ENCODE measurements around the gene NPRL2. TPM values are rescaled to one million over a fixed set of nuclear protein-coding genes. Genes with fewer than 3 reads are reported as not detected.

Gene NPRL2
- total and polyA plus RNA-seq, 5 experiments from 2014 or later, result 36.2 to 63.8 (median 45.3) TPM

DNA sequence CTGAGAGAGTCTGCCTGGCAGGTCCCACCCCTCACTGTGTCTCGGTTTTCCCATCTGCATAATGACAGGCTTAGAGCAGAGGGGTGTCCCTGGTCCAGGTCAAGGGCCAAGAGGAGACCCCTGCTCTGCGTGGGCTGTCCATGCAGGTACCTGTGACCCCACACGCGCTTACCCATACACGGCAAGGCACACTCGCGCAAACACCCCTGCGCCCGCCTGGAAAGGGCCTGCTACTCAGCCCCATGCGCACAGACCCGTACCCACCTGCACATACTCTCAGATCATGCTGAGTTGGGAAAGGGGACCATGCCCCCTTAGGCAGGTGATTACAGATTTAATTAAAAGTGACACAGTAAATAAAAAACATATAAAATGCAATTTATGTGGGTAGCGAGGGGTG lies 32.1 kb upstream of the NPRL2 start:
- Mint-ChIP-seq H3K4me3 (no peak overlapping the region), H3K27ac (no peak overlapping the region), H3K27me3 (no peaks in the 10 kb centered on the region), H3K4me1 (peaks cover 0 to 5% (median 0%) of the 10 kb centered on the region in 4 donors), H3K9me3 (no peaks in the 10 kb centered on the region), H3K36me3 (no peaks in the 10 kb centered on the region)
- ATAC-seq, result no peak
- DNase-seq, result no peak
- POLR2A ChIA-PET, result no interaction called here

DNA sequence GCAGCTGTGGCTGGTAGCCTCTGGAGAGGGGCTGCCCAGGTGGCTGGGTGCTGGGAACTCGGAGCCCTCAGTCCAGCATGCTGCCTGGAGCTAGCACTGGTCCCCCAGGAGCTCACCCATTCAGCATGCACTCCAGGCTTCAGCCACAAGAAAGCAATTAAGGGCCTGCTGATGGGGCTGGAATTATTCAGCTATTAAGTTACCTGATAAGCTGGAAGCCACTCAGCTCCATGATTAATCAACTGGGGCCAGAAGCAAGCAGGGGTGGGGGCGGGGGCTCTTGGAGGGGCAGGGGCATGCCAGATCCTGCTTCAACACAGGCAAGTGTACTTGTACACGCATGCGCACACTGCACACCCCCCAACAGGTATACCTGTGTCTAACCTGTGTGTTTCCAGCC lies 30.8 kb upstream of the NPRL2 start:
- Mint-ChIP-seq H3K27me3 (no peaks in the 10 kb centered on the region), H3K4me1 (peaks cover 0 to 5% (median 0%) of the 10 kb centered on the region in 4 donors), H3K9me3 (no peaks in the 10 kb centered on the region), H3K4me3 (no peak overlapping the region), H3K36me3 (no peaks in the 10 kb centered on the region), H3K27ac (peak overlapping the region in 1 of 10 donors; percentile 43)
- POLR2A ChIA-PET, result no interaction called here
- ATAC-seq, result no peak
- DNase-seq, result no peak

DNA sequence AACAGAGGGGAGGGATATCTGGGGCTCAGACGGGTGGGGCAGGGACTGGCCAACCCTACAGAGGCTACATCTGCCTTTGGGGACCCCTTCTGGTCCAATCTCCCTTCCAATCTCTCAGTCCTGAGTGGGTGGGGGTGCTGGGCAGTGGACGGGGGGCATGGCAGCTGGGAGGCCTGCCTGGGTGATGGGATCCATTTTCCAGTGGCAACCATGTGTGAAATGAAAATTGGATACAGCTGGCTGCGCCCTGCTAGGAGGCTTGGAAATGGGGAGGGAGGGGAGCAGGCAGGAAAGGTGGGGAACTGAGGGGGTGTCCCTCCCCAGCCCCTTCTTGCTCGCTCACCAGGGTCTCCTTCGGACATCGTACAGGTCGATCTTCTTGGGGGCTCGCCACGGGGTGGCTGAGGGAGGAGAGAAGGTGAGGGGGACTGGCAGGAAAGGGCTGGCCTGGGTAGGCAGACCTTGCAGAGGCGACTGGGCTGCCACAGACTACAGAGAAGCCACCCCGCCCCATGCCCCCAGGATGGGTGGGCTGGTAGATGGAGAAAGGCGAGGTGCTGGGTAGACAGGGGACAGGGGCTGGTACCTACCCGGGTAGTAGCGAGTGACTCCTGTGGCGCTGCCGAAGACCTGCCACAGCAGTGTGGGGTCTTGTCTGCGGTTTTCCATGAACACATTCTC lies 30.0 kb upstream of the NPRL2 start:
- peaks cover 0 to 5% (median 0%) of the 10 kb centered on the region in 4 donors for H3K4me1 Mint-ChIP-seq
- no peaks in the 10 kb centered on the region for H3K36me3 Mint-ChIP-seq
- no peak for DNase-seq
- no peak overlapping the region for H3K27ac Mint-ChIP-seq
- no peak for ATAC-seq
- no peaks in the 10 kb centered on the region for H3K9me3 Mint-ChIP-seq
- POLR2A ChIA-PET, result no interaction called here
- H3K4me3 Mint-ChIP-seq, result no peak overlapping the region
- H3K27me3 Mint-ChIP-seq, result no peaks in the 10 kb centered on the region

DNA sequence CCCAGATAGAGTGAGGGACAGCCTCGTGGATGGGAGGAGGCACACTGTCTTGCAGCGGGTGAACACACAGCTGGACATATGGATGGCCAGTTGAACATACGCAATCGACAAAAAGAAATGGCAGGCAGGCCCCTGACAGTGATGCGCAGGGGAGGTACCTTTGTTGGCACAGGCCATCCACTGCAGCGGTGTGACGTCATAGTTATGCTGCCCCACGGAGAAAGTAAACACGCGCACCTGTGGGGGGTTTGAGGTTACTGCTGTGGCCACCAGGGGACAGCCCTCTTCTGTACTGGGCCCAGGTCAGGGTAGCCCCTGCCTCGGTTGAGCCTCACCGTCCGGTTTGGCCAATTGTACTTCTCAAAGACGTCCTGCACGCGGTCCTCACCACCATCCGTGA lies 28.2 kb upstream of the NPRL2 start:
- POLR2A ChIA-PET, result no interaction called here
- H3K4me3 Mint-ChIP-seq, result no peak overlapping the region
- DNase-seq (no peak), ATAC-seq (no peak)
- H3K27ac Mint-ChIP-seq, result no peak overlapping the region
- H3K4me1 Mint-ChIP-seq, result peaks cover 0 to 3% (median 1%) of the 10 kb centered on the region in 4 donors
- H3K9me3 Mint-ChIP-seq, result no peaks in the 10 kb centered on the region
- H3K27me3 Mint-ChIP-seq, result no peaks in the 10 kb centered on the region
- H3K36me3 Mint-ChIP-seq, result no peaks in the 10 kb centered on the region

DNA sequence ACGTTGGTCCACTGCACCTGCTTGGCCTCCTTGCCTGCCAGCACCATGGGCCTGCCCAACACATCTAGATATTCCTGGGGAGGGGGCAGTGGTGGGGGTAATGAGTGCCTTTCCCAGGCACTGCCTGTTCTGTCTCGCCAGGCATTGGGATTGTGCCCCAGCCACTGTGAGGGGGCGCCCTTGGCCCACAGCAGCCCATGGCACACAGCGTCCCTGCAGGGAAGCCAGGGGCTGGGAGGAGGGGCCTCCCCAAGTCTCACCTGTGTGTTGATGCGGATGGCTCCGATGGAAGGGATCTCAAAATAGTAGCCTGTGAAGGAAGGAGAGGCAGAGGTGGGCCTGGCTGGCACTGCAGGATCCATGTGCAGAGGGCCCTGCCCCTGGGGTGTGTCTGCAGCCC lies 27.4 kb upstream of the NPRL2 start:
- Mint-ChIP-seq H3K36me3 (no peaks in the 10 kb centered on the region), H3K27me3 (no peaks in the 10 kb centered on the region), H3K4me3 (no peak overlapping the region), H3K4me1 (peaks cover 3 to 9% (median 4%) of the 10 kb centered on the region in 4 donors), H3K9me3 (no peaks in the 10 kb centered on the region), H3K27ac (no peak overlapping the region)
- no peak for DNase-seq
- ATAC-seq, result no peak
- POLR2A ChIA-PET, result no interaction called here

DNA sequence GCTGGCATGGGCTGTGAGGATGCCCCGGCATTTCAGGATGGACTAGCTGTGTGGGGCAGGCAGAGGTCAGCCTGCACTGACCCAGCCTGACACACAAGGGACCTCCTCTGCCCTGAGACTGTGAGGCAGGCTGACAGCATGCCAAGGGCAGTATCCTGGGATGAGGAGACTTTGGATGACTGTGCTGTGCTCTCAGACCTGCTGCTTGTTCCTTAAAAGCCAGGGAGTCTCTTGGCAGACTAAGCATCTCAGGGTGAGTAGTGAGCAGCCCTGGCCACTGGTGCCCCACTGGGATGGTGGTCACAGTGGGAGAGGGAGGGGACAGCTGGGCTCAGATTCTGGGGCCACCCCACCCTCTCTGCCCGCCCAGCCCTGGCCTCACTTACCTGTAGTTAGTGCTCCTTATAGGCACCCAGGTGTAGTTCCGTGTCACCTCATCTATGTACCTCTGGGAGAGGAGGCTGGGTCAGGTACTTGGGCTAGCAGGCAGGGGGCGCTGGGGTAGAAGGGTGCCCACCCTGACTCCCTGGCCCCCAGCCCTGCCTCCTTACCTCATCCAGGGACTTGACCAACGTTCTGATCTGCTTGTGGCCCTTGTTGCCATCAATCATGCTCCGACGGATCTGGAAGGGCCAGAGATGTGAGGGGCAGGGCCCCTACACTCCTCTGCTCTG lies 24.8 kb upstream of the NPRL2 start:
- Mint-ChIP-seq H3K36me3 (no peaks in the 10 kb centered on the region), H3K27ac (peak overlapping the region in 2 of 10 donors; percentile 21 to 87), H3K27me3 (no peaks in the 10 kb centered on the region), H3K4me1 (peaks cover 12 to 34% (median 15%) of the 10 kb centered on the region in 4 donors), H3K4me3 (no peak overlapping the region), H3K9me3 (no peaks in the 10 kb centered on the region)
- ATAC-seq (no peak), DNase-seq (no peak)
- POLR2A ChIA-PET, result no interaction called here

DNA sequence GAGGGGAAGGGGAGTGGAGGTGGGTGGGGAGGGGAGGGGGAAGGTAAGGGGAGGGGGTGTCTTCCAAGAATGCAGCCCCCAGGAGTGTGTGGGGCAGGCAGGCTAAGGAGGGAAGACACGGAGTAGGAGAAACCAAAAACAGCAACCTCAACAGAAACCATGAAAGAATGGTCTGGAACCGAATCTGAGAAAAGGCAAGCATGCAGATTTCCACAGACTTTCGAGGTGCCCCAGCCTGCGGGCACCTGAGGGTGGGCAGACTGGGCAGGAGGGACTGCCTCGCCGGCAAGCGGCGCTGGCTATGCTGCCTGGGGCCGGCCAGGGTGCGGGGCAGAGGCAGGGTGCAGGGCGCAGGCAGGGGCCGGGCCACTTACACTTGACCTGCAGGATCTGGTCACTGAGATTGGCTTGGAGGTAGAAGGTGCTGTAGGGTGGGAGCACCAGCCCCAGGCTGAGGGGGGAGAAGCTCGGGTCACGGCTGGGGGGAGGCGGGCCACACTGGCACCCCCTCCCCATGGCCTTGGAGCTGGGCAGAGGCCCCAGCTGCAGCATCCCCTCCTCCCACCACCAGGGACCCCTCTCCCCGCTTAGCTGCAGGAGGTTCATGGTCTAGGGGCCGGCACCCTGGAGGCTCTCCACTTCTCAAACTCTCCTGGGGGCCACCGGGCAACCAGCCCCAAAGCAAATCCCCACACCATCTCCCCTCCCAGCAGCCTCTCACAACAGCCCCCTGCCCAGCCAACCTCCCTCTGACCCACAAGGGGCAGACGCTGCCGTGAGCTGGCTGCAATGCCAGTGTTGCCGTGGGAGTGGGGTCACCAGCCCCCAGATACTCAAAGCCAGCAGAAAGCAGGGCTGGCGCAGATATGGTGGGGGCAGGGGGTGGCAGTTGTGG lies 24.0 kb upstream of the NPRL2 start:
- Mint-ChIP-seq H3K27ac (peak overlapping the region in 2 of 10 donors; percentile 48 to 87), H3K4me3 (no peak overlapping the region), H3K27me3 (no peaks in the 10 kb centered on the region), H3K9me3 (no peaks in the 10 kb centered on the region), H3K4me1 (peaks cover 12 to 34% (median 15%) of the 10 kb centered on the region in 4 donors), H3K36me3 (no peaks in the 10 kb centered on the region)
- no peak for DNase-seq
- no peak for ATAC-seq
- POLR2A ChIA-PET, result no interaction called here

DNA sequence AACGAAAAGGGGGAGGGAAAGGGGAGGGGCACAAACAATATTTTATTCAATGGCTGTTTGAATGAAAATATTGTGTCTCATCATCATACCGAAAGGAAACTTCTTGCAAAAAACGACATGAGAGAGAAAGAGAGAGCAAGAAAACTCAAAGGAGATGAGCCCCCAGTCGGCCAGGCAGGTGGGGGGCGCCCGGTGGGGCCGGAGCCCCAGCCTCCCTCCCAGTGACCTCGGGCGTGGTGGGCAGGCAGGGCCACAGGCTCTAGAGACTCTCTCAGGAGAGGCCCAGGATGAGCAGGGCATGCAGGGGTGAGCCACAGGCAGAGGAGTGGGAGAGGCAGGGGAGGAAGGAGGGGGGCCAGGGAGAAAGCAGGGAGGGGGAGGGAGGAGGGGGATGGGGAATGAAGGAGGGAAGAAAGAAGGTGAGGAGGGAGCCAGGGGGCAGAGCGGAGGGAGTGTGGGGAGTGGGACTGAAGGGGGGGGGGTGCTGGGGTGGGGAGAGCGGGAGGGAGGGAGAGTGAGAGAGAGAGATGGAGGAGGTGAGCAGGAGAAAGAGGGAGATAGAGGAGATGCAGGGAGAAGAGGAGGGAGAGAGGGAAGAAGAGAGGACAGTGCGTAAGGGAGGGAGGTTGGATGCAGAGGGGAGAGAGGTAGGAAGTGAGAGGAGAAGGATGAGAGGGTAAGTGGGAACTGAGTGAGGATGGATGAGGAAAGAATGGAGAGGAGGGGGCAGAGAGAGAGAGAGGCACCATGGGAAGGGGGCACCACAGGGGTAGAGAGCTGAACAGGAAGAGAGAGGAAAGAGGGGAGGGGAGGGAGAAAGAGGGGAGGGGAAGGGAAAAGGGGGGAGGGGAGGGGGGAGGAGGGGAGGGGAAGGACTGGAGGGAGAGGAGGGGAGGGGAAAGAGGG lies 22.8 kb upstream of the NPRL2 start:
- Mint-ChIP-seq H3K4me3 (peak overlapping the region in 1 of 10 donors; percentile 43), H3K36me3 (no peaks in the 10 kb centered on the region), H3K4me1 (peaks cover 14 to 43% (median 18%) of the 10 kb centered on the region in 4 donors), H3K27me3 (no peaks in the 10 kb centered on the region), H3K9me3 (no peaks in the 10 kb centered on the region), H3K27ac (peak overlapping the region in 2 of 10 donors; percentile 62 to 93)
- POLR2A ChIA-PET, result no interaction called here
- DNase-seq, result no peak
- no peak for ATAC-seq

DNA sequence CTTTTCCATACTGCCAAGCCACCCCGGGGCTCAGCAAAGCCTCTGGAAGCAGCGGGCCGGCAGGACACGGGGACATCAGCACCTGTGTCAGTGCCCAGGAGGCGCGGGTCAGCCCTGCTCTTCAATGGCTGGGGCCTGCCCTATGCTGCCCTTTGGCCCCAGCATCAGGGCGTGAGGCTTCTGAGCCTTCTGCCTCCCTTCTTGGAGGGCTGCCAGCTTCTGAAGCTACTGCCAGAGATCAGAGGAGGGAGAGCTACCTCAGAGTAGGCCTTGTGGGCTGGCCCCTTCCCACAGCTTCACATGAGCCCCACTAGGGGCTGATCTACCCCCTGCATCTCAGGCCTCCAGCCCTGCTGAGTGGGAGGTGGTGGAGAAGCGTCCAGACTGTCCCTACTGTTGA lies 21.8 kb upstream of the NPRL2 start:
- peak overlapping the region in 4 of 10 donors; percentile 4 to 75 (median 34) for H3K4me3 Mint-ChIP-seq
- H3K9me3 Mint-ChIP-seq, result no peaks in the 10 kb centered on the region
- ATAC-seq, result peak; percentile 73 to 81
- peaks cover 17 to 49% (median 22%) of the 10 kb centered on the region in 4 donors for H3K4me1 Mint-ChIP-seq
- POLR2A ChIA-PET, result no interaction called here
- peak overlapping the region in 3 of 10 donors; percentile 50 to 93 (median 59) for H3K27ac Mint-ChIP-seq
- H3K36me3 Mint-ChIP-seq, result no peaks in the 10 kb centered on the region
- no peaks in the 10 kb centered on the region for H3K27me3 Mint-ChIP-seq
- DNase-seq, result peak in 8 of 10 donors; percentile 23 to 62 (median 43)

DNA sequence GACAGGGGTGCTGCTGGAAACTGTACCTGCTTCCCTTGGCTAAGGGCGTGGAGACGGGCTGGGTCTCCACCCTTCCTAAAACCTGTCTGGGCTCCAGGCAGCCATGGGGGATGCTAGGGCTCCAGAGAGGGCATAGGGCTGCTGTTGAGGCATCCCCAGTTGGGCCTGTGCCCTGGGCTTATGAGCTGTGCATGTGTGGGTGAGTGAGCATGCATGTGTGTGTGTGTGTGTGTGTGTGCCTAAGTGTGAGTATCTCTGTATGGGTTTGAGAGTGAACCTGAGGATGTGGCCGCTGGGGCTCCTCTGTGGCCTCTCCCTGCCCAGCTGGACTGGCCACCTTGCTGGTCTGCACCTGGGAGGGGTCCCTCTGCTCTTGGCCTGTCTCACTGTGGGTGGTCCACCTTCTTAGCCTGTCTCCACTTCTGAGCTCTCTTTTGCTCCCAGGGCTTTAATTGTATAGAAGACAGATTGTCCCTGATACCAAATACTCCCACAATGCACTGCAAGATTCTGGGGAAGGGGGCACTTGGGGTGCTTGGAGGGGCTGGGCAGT lies 20.6 kb upstream of the NPRL2 start:
- Mint-ChIP-seq H3K4me3 (peak overlapping the region in 1 of 10 donors; percentile 24), H3K36me3 (no peaks in the 10 kb centered on the region), H3K9me3 (no peaks in the 10 kb centered on the region), H3K27me3 (no peaks in the 10 kb centered on the region), H3K27ac (peak overlapping the region in 3 of 10 donors; percentile 7 to 32 (median 29)), H3K4me1 (peaks cover 19 to 54% (median 31%) of the 10 kb centered on the region in 4 donors)
- no peak for DNase-seq
- no peak for ATAC-seq
- POLR2A ChIA-PET, result no interaction called here

DNA sequence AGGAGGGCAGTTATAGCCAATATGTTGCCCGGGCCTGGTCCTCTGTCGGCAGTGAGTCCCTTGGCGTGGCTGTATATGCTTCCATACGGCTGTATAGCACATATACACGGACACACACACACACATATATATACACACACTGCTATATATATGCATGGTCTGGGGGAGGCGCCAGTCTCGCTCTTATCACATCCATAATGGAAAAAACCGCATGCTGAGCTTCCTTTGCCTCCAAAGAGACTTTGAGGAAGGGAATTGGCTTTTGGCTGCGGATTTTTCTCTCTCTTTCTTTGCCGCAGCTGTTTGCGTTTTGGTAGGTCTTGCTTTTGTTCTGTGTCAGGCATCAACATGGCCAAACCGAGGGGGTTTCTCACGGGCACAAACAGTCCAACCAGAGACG lies 20.0 kb upstream of the NPRL2 start:
- DNase-seq (no peak), ATAC-seq (no peak)
- POLR2A ChIA-PET, result no interaction called here
- Mint-ChIP-seq H3K4me1 (peaks cover 23 to 60% (median 37%) of the 10 kb centered on the region in 4 donors), H3K4me3 (no peak overlapping the region), H3K9me3 (no peaks in the 10 kb centered on the region), H3K27me3 (no peaks in the 10 kb centered on the region), H3K36me3 (no peaks in the 10 kb centered on the region), H3K27ac (peak overlapping the region in 1 of 10 donors; percentile 36)

Data from naive thymus-derived CD8-positive, alpha-beta T cell (primary cell).